Nephron progenitor cell (in vitro differentiated cells): Measurements from ENCODE around the gene INHBE.
"Not testable (repeated sequence)": the region's sequence is repeated elsewhere in the genome, so short reads cannot be mapped to it uniquely, and the experiment has no call there.

Experiments used
- DNase-seq: peaks from one replicate; pipeline ENCODE4 v3.0.0; 2021
- H3K27ac Mint-ChIP-seq: 2 replicates; pipeline ENCODE4 v1.8.0; 2021; ENCODE audit warnings: mild to moderate bottlenecking, moderate library complexity, mixed read lengths
- H3K27me3 Mint-ChIP-seq: 2 replicates; pipeline ENCODE4 v1.8.0; 2021; ENCODE audit warnings: mild to moderate bottlenecking, low read depth, mixed read lengths; ENCODE audit not compliant: poor library complexity
- H3K36me3 Mint-ChIP-seq: 2 replicates; pipeline ENCODE4 v1.8.0; 2021; ENCODE audit warnings: low read depth, mixed read lengths
- H3K4me1 Mint-ChIP-seq: 2 replicates; pipeline ENCODE4 v1.8.0; 2021; ENCODE audit warnings: mixed read lengths
- H3K4me3 Mint-ChIP-seq: 2 replicates; pipeline ENCODE4 v1.8.0; 2021; ENCODE audit warnings: mild to moderate bottlenecking, moderate library complexity, mixed read lengths
- H3K9me3 Mint-ChIP-seq: 2 replicates; pipeline ENCODE4 v1.8.0; 2021; ENCODE audit warnings: mild to moderate bottlenecking, moderate library complexity, mixed read lengths
- CTCF ChIP-seq: fragments of 200-600 bp; sonication (generic); IDR thresholded peaks from 2 replicates; pipeline ENCODE4 v1.5.0; 2021; ENCODE audit warnings: antibody characterized with exemption

The INHBE gene

GRCh38 chr12:57454566-57455373, at the start of gene INHBE:
INHBE (plus strand) TSS chr12:57455307; CDS start chr12:57455537, 230 bp downstream.
- H3K27ac Mint-ChIP-seq, result no peak within 1 kb of the TSS
- H3K36me3 Mint-ChIP-seq, result no peaks in the 10 kb centered on the region
- peaks cover 71% of the 10 kb centered on the region for H3K4me1 Mint-ChIP-seq
- H3K27me3 Mint-ChIP-seq, result peaks cover 11% of the 10 kb centered on the region
- H3K9me3 Mint-ChIP-seq, result no peaks in the 10 kb centered on the region
- peak within 1 kb of the TSS; percentile 74 for H3K4me3 Mint-ChIP-seq
- TF ChIP-seq CTCF, result no peak
- DNase-seq, result peak; percentile 74

- no peak overlapping the region for H3K4me3 Mint-ChIP-seq
- no peaks in the 10 kb centered on the region for H3K9me3 Mint-ChIP-seq
- peaks cover 12% of the 10 kb centered on the region for H3K4me1 Mint-ChIP-seq
- peak overlapping the region; percentile 81 for H3K27ac Mint-ChIP-seq
- no peak for TF ChIP-seq CTCF
- DNase-seq, result no peak
- peaks cover 18% of the 10 kb centered on the region for H3K36me3 Mint-ChIP-seq
- H3K27me3 Mint-ChIP-seq, result no peaks in the 10 kb centered on the region
These were observed 44.6 kb upstream of the INHBE start for GRCh38 chr12:57410534-57410933.

GRCh38 chr12:57414160-57414559, 40.9 kb upstream of the INHBE start:
- H3K27ac Mint-ChIP-seq, H3K4me3 Mint-ChIP-seq, DNase-seq, H3K27me3 Mint-ChIP-seq, H3K9me3 Mint-ChIP-seq: not testable (repeated sequence)
- Mint-ChIP-seq H3K36me3 (peaks cover 16% of the 10 kb centered on the region), H3K4me1 (peaks cover 17% of the 10 kb centered on the region)

GRCh38 chr12:57415088-57415487, 40.0 kb upstream of the INHBE start:
- DNase-seq, result no peak
- TF ChIP-seq CTCF, result no peak
- peaks cover 23% of the 10 kb centered on the region for H3K36me3 Mint-ChIP-seq
- H3K27ac Mint-ChIP-seq, result no peak overlapping the region
- H3K4me3 Mint-ChIP-seq, result no peak overlapping the region
- H3K4me1 Mint-ChIP-seq, result peaks cover 14% of the 10 kb centered on the region
- no peaks in the 10 kb centered on the region for H3K9me3 Mint-ChIP-seq
- no peaks in the 10 kb centered on the region for H3K27me3 Mint-ChIP-seq

- H3K4me3 Mint-ChIP-seq, result no peak overlapping the region
- DNase-seq, result no peak
- no peak for TF ChIP-seq CTCF
- H3K4me1 Mint-ChIP-seq, result peaks cover 15% of the 10 kb centered on the region
- H3K27ac Mint-ChIP-seq, result no peak overlapping the region
- H3K36me3 Mint-ChIP-seq, result peaks cover 30% of the 10 kb centered on the region
- H3K27me3 Mint-ChIP-seq, result no peaks in the 10 kb centered on the region
- H3K9me3 Mint-ChIP-seq, result no peaks in the 10 kb centered on the region
These were observed 38.8 kb upstream of the INHBE start for GRCh38 chr12:57416039-57416996.

- TF ChIP-seq CTCF, result no peak
- no peak overlapping the region for H3K4me3 Mint-ChIP-seq
- H3K9me3 Mint-ChIP-seq, result no peaks in the 10 kb centered on the region
- H3K36me3 Mint-ChIP-seq, result peaks cover 38% of the 10 kb centered on the region
- peaks cover 15% of the 10 kb centered on the region for H3K4me1 Mint-ChIP-seq
- H3K27me3 Mint-ChIP-seq, result no peaks in the 10 kb centered on the region
- H3K27ac Mint-ChIP-seq, result no peak overlapping the region
- DNase-seq, result no peak
These were observed 36.9 kb upstream of the INHBE start for GRCh38 chr12:57418255-57418654.
